ENCODE measurements around the gene SLC26A6. TPM values are rescaled to one million over a fixed set of nuclear protein-coding genes. Genes with fewer than 3 reads are reported as not detected.

The SLC26A6 gene
- total RNA-seq, 1 experiment from 2014 or later: 58.9 TPM

- peaks cover 29% of the 10 kb centered on the region for H3K36me3 Mint-ChIP-seq
- ChIA-PET POLR2A (interaction anchor here (0.9 to 1.6 kb wide), 2 partner anchors 13 to 14 kb away, joined by 3 to 5 read pairs; partner anchors contain the start of gene UQCRC1), CTCF (interaction anchor here (0.8 to 1.4 kb wide), 4 partner anchors 38 to 195 kb away, joined by 3 to 4 read pairs (median 4); partner anchors contain the start of gene SLC26A6)
- H3K27me3 Mint-ChIP-seq (ENCODE audit: low read depth): no peaks in the 10 kb centered on the region; the same call in 1 of the 2 replicates
- TF ChIP-seq NR2C2 (CRISPR knock-in tag; IDR thresholded peaks at IDR 0.05): no peak
- TF ChIP-seq ATF6 (CRISPR knock-in tag; IDR thresholded peaks at IDR 0.05): no peak
- no peak for TF ChIP-seq ZNF121 (CRISPR knock-in tag; IDR thresholded peaks at IDR 0.05)
- TF ChIP-seq ATF1 (CRISPR knock-in tag; IDR thresholded peaks at IDR 0.05): no peak
- no peak for TF ChIP-seq E2F4 (CRISPR knock-in tag; IDR thresholded peaks at IDR 0.05; ENCODE audit: borderline replicate concordance, low read depth)
- TF ChIP-seq ETV6 (CRISPR knock-in tag; IDR thresholded peaks at IDR 0.05): no peak
- no peak for TF ChIP-seq USF1 (CRISPR knock-in tag; IDR thresholded peaks at IDR 0.05)
- TF ChIP-seq NFYB (CRISPR knock-in tag; conservative IDR thresholded peaks at IDR 0.05; ENCODE audit: low read depth): no peak
- TF ChIP-seq ESRRA (CRISPR knock-in tag; IDR thresholded peaks at IDR 0.05; ENCODE audit: borderline replicate concordance): no peak
- TF ChIP-seq GABPB1 (CRISPR knock-in tag; IDR thresholded peaks at IDR 0.05): no peak
- no peak for TF ChIP-seq RELA (CRISPR knock-in tag; IDR thresholded peaks at IDR 0.05; ENCODE audit: borderline replicate concordance)
- no peak for TF ChIP-seq TEAD1 (CRISPR knock-in tag; IDR thresholded peaks at IDR 0.05)
- no peak for TF ChIP-seq AFF4 (CRISPR knock-in tag; IDR thresholded peaks at IDR 0.05; ENCODE audit: borderline replicate concordance)
- TF ChIP-seq IRF1 (CRISPR knock-in tag; IDR thresholded peaks at IDR 0.05): no peak
- no peak for TF ChIP-seq ZNF396 (CRISPR knock-in tag; IDR thresholded peaks at IDR 0.05; ENCODE audit: borderline replicate concordance)
- peak; percentile 35 for DNase-seq (ENCODE audit: low spot score)
- H3K4me3 Mint-ChIP-seq: no peak overlapping the region
- no peaks in the 10 kb centered on the region for H3K9me3 Mint-ChIP-seq
- peaks cover 16% of the 10 kb centered on the region for H3K4me1 Mint-ChIP-seq
- H3K27ac Mint-ChIP-seq: no peak overlapping the region
- ATAC-seq: peak; percentile 4; the same call in 1 of the 2 replicates
Observed at GRCh38 chr3:48595526-48596121, 39.6 kb downstream of the SLC26A6 start.

GRCh38 chr3:48595075-48595525 is 40.2 kb downstream of the SLC26A6 start, which contains the start of gene COL7A1:
TSS of gene COL7A1 (minus strand) at chr3:48595329. CDS start at chr3:48595159, 170 bp downstream.
- TF ChIP-seq MXD4 (CRISPR knock-in tag; IDR thresholded peaks at IDR 0.05; ENCODE audit: borderline replicate concordance): no peak
- TF ChIP-seq ARID4B (CRISPR knock-in tag; IDR thresholded peaks at IDR 0.05; ENCODE audit: borderline replicate concordance): no peak
- no peak for TF ChIP-seq GTF2I (CRISPR knock-in tag; conservative IDR thresholded peaks at IDR 0.05)
- Mint-ChIP-seq H3K9me3 (no peaks in the 10 kb centered on the region), H3K36me3 (peaks cover 24% of the 10 kb centered on the region), H3K4me3 (peak within 1 kb of the TSS; percentile 43), H3K4me1 (peaks cover 16% of the 10 kb centered on the region), H3K27ac (no peak within 1 kb of the TSS), H3K27me3 (ENCODE audit: low read depth) (no peaks in the 10 kb centered on the region; the same call in 1 of the 2 replicates)
- ChIA-PET POLR2A (no interaction called here), CTCF (interaction anchor here (1.2 to 1.4 kb wide), 2 partner anchors 37 to 40 kb away, joined by 4 read pairs; partner anchors contain the start of gene SLC26A6)
- ATAC-seq (0 out of 2 replicates have a peak, but pooled peaks have one; percentile 4), DNase-seq (ENCODE audit: low spot score) (peak; percentile 26)

Data from WTC11 (cell line).